ENCODE data around the gene CD99.
"Not testable (repeated sequence)": the region's sequence is repeated elsewhere in the genome, so short reads cannot be mapped to it uniquely, and the experiment has no call there.

The CD99 gene

DNA sequence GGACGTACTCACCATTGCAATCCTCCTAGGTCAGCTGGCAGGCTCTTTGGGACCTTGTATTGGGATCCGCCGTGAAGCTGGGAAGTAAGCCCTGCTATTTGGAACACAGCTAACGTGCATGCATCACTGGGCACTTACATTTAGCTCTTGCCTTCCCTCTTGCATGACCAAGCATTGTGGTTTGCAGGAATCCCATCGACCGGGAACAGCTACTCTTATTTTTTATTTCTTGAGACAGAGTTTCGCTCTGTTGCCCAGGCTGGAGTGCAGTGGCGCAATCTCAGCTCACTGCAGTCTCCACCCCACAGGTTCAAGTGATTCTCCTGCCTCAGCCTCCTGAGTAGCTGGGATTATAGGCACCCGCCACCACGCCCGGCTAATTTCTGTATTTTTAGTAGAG lies 36.2 kb downstream of the CD99 start:
- DNase-seq (ENCODE audit: low spot score) = not testable (repeated sequence)

GRCh38 chrX:2732076-2732475 lies 41.0 kb downstream of the CD99 start:
- DNase-seq (ENCODE audit: low spot score) = no peak

DNA sequence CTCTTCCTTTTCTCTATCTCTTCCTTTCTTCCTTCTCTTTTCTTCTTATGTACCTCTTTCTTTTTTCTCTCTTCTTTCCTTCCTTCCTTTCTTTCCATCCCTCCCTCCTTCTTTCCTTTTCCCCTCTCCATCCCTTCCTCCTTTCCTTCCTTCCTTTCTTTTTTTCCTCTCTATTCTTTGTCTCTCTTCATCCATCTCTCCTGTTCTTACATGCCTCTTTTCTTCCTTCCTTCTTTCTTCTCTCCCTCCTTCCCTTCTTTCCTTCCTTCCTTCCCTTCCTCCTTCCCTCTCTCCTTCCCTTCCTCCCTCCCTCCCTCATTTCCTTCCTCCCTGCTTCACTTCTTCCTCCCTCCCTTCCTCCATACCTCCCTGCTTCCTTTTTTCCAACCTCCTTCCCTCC lies 41.6 kb downstream of the CD99 start:
- DNase-seq (ENCODE audit: low spot score) = no peak

GRCh38 chrX:2733286-2733685 lies 42.2 kb downstream of the CD99 start:
- DNase-seq (ENCODE audit: low spot score) = no peak

DNA sequence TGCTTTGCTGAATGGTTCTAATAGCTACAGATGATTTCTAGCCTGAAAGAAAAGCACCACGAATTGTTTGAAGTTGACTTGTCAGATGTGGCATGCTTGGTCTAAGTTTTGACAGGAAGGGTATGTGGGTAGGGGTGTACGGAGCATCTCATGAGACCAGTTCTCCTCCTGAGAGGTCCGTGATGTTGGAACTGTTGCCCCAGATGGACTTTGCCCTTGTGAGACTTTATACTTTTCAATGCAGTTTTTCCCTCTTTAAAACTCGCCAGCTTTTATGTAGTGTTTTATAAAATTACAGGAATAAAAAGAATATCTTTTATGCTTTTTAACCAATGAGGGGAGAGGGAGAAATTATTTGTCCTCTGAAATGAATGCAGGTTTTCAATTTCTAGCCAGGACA lies 44.2 kb downstream of the CD99 start:
- no peak for DNase-seq (ENCODE audit: low spot score)

- DNase-seq (ENCODE audit: low spot score) = no peak
Observed at GRCh38 chrX:2740672-2741071, 49.6 kb downstream of the CD99 start.

- no peak for DNase-seq (ENCODE audit: low spot score)
Observed at GRCh38 chrX:2741386-2741785, 50.3 kb downstream of the CD99 start.

DNA sequence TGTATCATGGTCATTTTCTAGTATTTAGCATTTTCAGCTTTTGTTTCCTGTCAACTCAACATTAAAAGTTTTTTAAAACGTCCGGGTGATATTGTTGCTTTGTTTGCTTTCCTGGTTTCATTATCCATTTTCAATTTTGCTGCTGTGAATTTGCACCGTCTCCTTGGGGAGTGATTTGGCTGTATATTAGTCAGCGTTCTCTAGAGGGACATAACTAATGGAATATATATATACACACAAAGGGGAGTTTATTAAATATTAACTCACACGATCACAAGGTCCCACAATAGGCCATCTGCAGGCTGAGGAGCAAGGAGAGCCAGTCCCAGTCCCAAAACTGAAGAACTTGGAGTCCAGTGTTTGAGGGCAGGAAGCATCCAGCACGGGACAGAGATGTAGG lies 55.2 kb downstream of the CD99 start:
- not testable (repeated sequence) for DNase-seq (ENCODE audit: low spot score)

DNA sequence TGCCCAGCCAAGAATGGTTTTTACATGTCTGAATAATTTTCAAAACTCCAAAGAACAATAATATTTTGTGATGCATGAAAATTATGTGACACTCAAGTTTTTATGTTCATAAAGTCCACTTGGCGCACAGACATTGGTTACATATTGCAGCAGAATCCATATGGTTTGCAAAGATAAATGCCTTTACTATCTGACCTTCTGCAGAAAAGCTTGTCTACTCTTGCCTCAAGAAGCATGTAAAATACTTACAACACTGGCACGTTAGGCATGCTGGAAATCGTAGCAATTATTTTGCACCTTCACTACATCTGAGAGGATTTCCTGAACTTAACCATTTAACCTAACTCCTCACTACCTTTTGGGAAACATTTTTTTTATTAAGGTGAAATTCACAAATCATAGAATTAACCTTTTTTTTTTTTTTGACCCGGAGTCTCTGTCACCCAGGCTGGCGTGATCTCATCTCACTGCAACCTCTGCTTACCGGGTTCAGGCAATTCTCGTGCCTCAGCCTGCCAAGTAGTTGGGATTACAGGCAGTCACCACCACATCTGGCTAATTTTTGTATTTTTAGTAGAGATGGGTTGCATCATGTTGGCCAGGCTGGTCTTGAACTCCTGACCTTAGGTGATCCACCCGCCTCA lies 57.2 kb downstream of the CD99 start:
- no peak for DNase-seq (ENCODE audit: low spot score)

DNA sequence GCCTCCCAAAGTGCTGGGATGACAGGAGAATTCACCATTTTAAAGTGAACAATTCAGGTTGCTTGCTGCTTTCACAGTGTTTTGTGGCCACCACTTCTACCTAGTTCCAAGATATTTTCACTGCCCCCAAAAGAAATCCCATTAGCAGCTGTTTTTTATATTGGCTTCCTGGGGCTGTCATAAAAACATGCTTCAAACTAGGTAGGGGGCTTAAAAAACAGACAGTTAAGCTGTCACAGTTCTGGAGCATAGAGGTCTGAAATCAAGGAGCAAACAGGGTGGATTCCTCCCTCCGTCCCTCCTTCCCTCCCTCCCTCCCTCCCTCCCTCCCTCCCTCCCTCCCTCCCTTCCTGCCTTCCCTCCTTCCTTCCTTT lies 57.7 kb downstream of the CD99 start:
- no peak for DNase-seq (ENCODE audit: low spot score)

DNA sequence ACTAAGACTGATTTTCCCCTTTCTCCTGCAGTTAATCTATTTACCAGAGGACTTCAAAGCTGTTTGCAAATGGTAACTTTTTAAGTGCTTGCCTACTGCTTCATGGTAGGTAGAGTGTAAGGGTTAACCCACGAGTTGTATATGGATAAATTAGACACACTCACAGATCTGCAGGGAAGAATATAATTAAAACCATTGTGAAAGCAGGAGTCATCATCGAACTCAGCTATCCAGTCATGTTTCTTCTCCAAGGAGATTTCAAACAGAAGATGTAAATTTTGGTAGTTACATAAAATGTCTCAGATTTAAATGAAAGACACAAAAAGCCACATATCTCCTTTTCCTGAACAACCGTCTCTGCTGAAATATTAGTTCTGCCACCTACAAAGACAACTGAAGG lies 60.2 kb downstream of the CD99 start:
- DNase-seq (ENCODE audit: low spot score) = no peak

DNA sequence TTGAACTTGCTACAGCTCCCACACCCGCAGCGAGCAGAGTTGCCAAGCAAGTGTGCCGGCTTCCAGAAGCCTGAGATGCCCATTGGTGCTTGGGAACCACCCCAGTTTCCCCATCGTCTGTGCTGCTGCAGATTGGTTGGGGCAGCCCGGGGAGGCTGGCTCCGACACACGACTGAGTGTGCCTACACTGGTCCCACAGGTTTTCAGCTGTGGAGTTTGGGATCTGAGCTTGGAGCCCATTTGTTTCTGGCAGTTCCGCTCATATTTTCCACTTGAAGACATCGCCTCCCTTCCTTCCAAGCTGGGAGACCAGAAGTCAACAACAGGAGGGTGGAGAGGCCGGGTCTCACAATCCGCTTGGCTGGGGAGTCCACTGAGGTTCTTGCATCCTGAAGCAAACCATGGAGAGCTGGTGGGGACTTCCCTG lies 60.8 kb downstream of the CD99 start, which contains the start of gene XG:
TSS of gene XG (plus strand) at position 167 of the 427 bp plus-strand sequence. CDS start at position 402, 235 bp downstream.
- not testable (repeated sequence) for DNase-seq (ENCODE audit: low spot score)

GRCh38 chrX:2752441-2752840 lies 61.3 kb downstream of the CD99 start:
- not testable (repeated sequence) for DNase-seq (ENCODE audit: low spot score)

- DNase-seq (ENCODE audit: low spot score) = not testable (repeated sequence)
Observed at GRCh38 chrX:2755163-2755715, 64.1 kb downstream of the CD99 start.

- DNase-seq (ENCODE audit: low spot score) = no peak
Observed at GRCh38 chrX:2756548-2756947, 65.5 kb downstream of the CD99 start.

- DNase-seq (ENCODE audit: low spot score) = no peak
Observed at GRCh38 chrX:2761246-2761645, 70.2 kb downstream of the CD99 start.

DNA sequence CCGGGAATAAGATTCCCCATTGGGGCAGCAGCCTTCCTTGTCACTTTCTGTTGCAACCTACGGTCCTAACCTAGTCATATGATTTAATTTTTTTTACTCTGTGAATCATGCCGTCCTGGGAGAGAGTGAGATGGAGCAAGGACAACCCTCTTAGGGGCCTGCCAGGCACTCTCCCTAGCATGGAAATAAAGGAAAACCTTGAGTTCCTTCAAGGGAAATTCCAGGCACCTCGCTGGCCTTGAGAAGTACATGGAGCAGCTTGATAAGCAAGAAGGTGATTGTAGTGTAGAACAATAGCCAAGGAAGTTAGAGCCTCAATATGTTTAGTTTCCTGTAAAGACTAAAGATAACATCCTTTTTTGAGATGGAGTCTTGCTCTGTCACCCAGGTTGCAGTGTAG lies 71.6 kb downstream of the CD99 start:
- DNase-seq (ENCODE audit: low spot score) = not testable (repeated sequence)

DNA sequence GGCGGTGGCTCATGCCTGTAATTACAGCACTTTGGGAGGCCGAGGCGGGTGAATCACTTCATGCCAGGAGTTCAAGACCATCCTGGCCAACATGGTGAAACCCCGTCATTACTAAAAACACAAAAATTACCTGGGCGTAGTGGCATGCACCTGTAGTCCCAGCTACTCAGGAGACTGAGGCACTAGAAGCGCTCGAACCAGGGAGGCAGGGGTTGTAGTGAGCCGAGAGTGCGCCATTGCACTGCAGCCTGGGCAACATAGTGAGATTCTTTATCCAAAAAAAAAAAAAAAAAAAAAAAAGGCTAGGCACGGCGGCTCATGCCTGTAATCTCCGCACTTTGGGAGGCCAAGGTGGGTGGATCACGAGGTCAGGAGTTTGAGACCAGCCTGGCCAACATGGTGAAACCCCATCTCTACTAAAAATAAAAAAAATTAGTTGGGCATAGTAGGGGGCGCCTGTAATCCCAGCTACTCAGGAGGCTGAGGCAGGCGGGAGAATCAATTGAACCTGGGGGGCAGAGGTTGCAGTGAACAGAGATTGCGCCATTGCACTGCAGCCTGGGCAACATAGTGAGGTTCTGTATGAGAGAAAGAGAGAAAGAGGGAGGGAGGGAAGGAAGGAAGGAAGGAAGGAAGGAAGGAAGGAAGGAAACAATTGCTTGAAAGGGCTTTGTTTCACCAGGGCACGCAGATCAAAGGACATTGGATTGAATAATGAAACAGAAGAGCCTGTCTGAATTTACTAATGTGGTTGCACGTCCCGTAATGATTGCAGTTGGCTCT lies 73.9 kb downstream of the CD99 start:
- not testable (repeated sequence) for DNase-seq (ENCODE audit: low spot score)

- no peak for DNase-seq (ENCODE audit: low spot score)
Observed at GRCh38 chrX:2765549-2765830, 74.4 kb downstream of the CD99 start.

GRCh38 chrX:2766906-2767305 lies 75.8 kb downstream of the CD99 start:
- DNase-seq (ENCODE audit: low spot score) = no peak

DNA sequence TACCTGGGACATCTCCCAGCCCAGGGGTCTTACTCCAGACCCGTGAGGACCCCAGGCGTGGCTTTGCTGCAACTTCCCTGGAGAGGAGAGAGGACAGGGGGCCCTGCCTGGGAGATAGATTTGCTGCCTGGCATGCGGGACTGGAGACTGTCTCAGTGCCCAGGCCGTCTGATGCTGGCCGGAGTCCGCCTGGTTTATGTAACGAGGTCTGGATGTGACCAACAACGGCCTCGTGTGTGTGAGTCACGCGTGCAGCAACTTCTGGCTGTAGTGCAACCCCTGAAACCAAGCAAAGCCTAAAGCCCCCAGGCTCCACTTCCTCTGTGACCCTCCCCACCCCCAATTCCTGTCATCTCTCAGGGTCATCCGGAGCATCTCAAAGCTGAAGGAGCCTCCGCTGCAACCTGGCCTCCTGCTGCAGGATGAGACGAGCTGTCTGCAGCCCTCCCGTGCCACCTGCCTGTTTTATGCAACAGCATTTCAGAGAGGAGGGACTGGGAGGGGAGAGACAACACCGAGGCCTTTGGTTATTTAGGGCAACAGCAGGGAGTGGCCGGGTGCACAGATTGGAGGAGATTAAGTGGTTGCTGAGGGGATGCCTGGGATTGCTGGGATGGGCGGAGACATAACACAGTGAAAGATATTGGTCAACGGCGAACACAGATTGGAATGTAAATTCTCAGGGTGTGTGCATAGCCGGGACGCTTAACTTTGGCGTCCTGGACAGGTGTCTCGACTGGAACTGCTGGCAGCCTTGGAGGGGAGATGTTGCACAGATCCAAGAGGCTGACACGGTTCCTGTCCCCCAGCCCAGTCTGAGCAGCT lies 76.7 kb downstream of the CD99 start:
- no peak for DNase-seq (ENCODE audit: low spot score)

GRCh38 chrX:2769615-2770014 lies 78.5 kb downstream of the CD99 start:
- DNase-seq (ENCODE audit: low spot score) = no peak

Data from CD4-positive, alpha-beta T cell treated with Interleukin-2 at 100 ng/mL for 4 hours (primary cell).